Ovary (tissue), 3 donors: Measurements from ENCODE around the gene CTBP2.

Experiments used
- CTCF ChIP-seq, 3 donors: fragments of 450-650 bp in 2 of 3; fragments of 200-600 bp in 1 of 3; IDR thresholded peaks; one replicate each; pipeline versions ENCODE4 v1.5.1 to v1.8.0; 2016 to 2022; ENCODE audit warnings: antibody characterized with exemption in 3 of 3, mild to moderate bottlenecking in 1 of 3
- POLR2A ChIP-seq: fragments of 450-650 bp; IDR thresholded peaks from one replicate; pipeline ENCODE4 v1.6.1; 2017; ENCODE audit warnings: antibody characterized with exemption, mild to moderate bottlenecking, moderate library complexity
- donor health status: DM: no; HTN: no; CAD: no.

- TF ChIP-seq CTCF (IDR thresholded peaks at IDR 0.05) (no peak), POLR2A (no peak)
Measured at GRCh38 chr10:124985162-124985561, 175.2 kb downstream of the CTBP2 start.
